Measurements from ENCODE around the gene CHRM3. TPM values are rescaled to one million over a fixed set of nuclear protein-coding genes. Genes with fewer than 3 reads are reported as not detected.

The CHRM3 gene
- total and polyA plus RNA-seq, 2 donors (not counting 1 experiment from before 2014, with no cell fraction given): not detected

- Histone ChIP-seq H4K20me1 (ENCODE audit: control insufficient read depth, insufficient read depth, low read length, poor library complexity, severe bottlenecking) (no peaks in the 10 kb centered on the region), H3K9ac (ENCODE audit: low read length) (no peak overlapping the region), H3K79me2 (ENCODE audit: control insufficient read depth, insufficient read depth, low read length) (no peaks in the 10 kb centered on the region), H3K4me3 (ENCODE audit: control extremely low read depth in 1 of 5, extremely low read depth in 1 of 5, insufficient read depth in 1 of 5, low read depth in 2 of 5, low read length in 4 of 5) (no peak overlapping the region), H3K4me1 (ENCODE audit: control insufficient read depth in 2 of 2, insufficient read depth in 2 of 2, low read length in 2 of 2) (no peaks in the 10 kb centered on the region), H3K27me3 (replicated peaks in 1 of 4; ENCODE audit: control extremely low read depth in 1 of 4, control insufficient read depth in 3 of 4, insufficient read depth in 4 of 4, low read length in 3 of 4) (peaks cover 0 to 15% (median 5%) of the 10 kb centered on the region in 4 experiments), H3K27ac (ENCODE audit: low read length in 2 of 2) (no peak overlapping the region), H2AFZ (ENCODE audit: insufficient read depth, low read depth, low read length, poor library complexity, severe bottlenecking) (no peak overlapping the region), H3K36me3 (replicated peaks in 1 of 2; ENCODE audit: control extremely low read depth in 1 of 2, control insufficient read depth in 1 of 2, extremely low read depth in 1 of 2, insufficient read depth in 2 of 2, low read length in 1 of 2) (no peaks in the 10 kb centered on the region), H3K4me2 (replicated peaks; ENCODE audit: low read depth, low read length, poor library complexity, severe bottlenecking) (no peak overlapping the region), H3K9me3 (ENCODE audit: control extremely low read depth in 1 of 3, control insufficient read depth in 2 of 3, insufficient read depth in 1 of 3, low read length in 2 of 3) (peaks cover 0 to 4% (median 0%) of the 10 kb centered on the region in 3 donors)
- ChIA-PET POLR2A (no interaction called here), CTCF (interaction anchor here (0.7 kb wide), 1 partner anchor 17 kb away, joined by 3 read pairs; no protein-coding TSS in a partner anchor)
- intact Hi-C loops (cut with micrococcal nuclease): no loop called here
- DNase-seq (no peak), ATAC-seq (ENCODE audit: low read depth) (no peak)
- 100% methylated on average over 1 of the region's 5 CpGs for WGBS (ENCODE audit: insufficient coverage)
- no peak overlapping the region for H3K4me3 Mint-ChIP-seq
- no peaks in the 10 kb centered on the region for H3K4me1 Mint-ChIP-seq
- no peak overlapping the region for H3K27ac Mint-ChIP-seq
- peaks cover 28% of the 10 kb centered on the region for H3K27me3 Mint-ChIP-seq
- TF ChIP-seq CTCF (IDR thresholded peaks at IDR 0.05) (no peak), EZH2 (IDR thresholded peaks at IDR 0.05; ENCODE audit: borderline replicate concordance, insufficient read depth, low read depth, low read length, poor library complexity, severe bottlenecking) (no peak)
- no peaks in the 10 kb centered on the region for H3K9me3 Mint-ChIP-seq (ENCODE audit: insufficient read depth)
Measured at GRCh38 chr1:239382666-239383065, 3.7 kb upstream of the CHRM3 start.

GRCh38 chr1:239383714-239384113 lies 2.7 kb upstream of the CHRM3 start:
- ATAC-seq (ENCODE audit: low read depth): no peak
- H2AFZ ChIP-seq (ENCODE audit: insufficient read depth, low read depth, low read length, poor library complexity, severe bottlenecking): no peak overlapping the region
- no peak overlapping the region for H3K4me2 ChIP-seq (replicated peaks; ENCODE audit: low read depth, low read length, poor library complexity, severe bottlenecking)
- peaks cover 38% of the 10 kb centered on the region for H3K27me3 Mint-ChIP-seq
- H3K27me3 ChIP-seq (replicated peaks in 1 of 4; ENCODE audit: control extremely low read depth in 1 of 4, control insufficient read depth in 3 of 4, insufficient read depth in 4 of 4, low read length in 3 of 4): peaks cover 0 to 21% (median 11%) of the 10 kb centered on the region in 4 experiments
- TF ChIP-seq CTCF (IDR thresholded peaks at IDR 0.05) (no peak), EZH2 (IDR thresholded peaks at IDR 0.05; ENCODE audit: borderline replicate concordance, insufficient read depth, low read depth, low read length, poor library complexity, severe bottlenecking) (no peak)
- no peaks in the 10 kb centered on the region for H3K4me1 ChIP-seq (ENCODE audit: control insufficient read depth in 2 of 2, insufficient read depth in 2 of 2, low read length in 2 of 2)
- no peak overlapping the region for H3K27ac Mint-ChIP-seq
- no peak overlapping the region for H3K9ac ChIP-seq (ENCODE audit: low read length)
- ChIA-PET POLR2A (no interaction called here), CTCF (interaction anchor here (0.7 kb wide), 1 partner anchor 18 kb away, joined by 3 read pairs; no protein-coding TSS in a partner anchor)
- no peaks in the 10 kb centered on the region for H3K36me3 ChIP-seq (replicated peaks in 1 of 2; ENCODE audit: control extremely low read depth in 1 of 2, control insufficient read depth in 1 of 2, extremely low read depth in 1 of 2, insufficient read depth in 2 of 2, low read length in 1 of 2)
- no peak overlapping the region for H3K4me3 Mint-ChIP-seq
- H4K20me1 ChIP-seq (ENCODE audit: control insufficient read depth, insufficient read depth, low read length, poor library complexity, severe bottlenecking): no peaks in the 10 kb centered on the region
- no peaks in the 10 kb centered on the region for H3K9me3 Mint-ChIP-seq (ENCODE audit: insufficient read depth)
- no peaks in the 10 kb centered on the region for H3K4me1 Mint-ChIP-seq
- H3K4me3 ChIP-seq (ENCODE audit: control extremely low read depth in 1 of 5, extremely low read depth in 1 of 5, insufficient read depth in 1 of 5, low read depth in 2 of 5, low read length in 4 of 5): no peak overlapping the region
- DNase-seq: no peak
- intact Hi-C loops (cut with micrococcal nuclease): no loop called here
- WGBS (ENCODE audit: insufficient coverage): 93% methylated on average over 3 of the region's 3 CpGs
- peaks cover 0 to 6% (median 0%) of the 10 kb centered on the region in 3 donors for H3K9me3 ChIP-seq (ENCODE audit: control extremely low read depth in 1 of 3, control insufficient read depth in 2 of 3, insufficient read depth in 1 of 3, low read length in 2 of 3)
- no peaks in the 10 kb centered on the region for H3K79me2 ChIP-seq (ENCODE audit: control insufficient read depth, insufficient read depth, low read length)
- no peak overlapping the region for H3K27ac ChIP-seq (ENCODE audit: low read length in 2 of 2)
